Stimulated activated effector memory CD8-positive, alpha-beta T cell treated with anti-CD3 and anti-CD28 coated beads, Interleukin-12 subunit alpha, Interleukin-12 subunit beta, amount 100 ng/mL, for 72 hours (primary cell): ENCODE results near the gene TAF11L12.
A peak's percentile ranks its signal among the peaks of the same experiment; 100 is the strongest.
"Not testable (repeated sequence)": the region's sequence is repeated elsewhere in the genome, so short reads cannot be mapped to it uniquely, and the experiment has no call there.

Source experiments
- ATAC-seq: fragments of 150-1000 bp; cut with Tn5 transposase; 2 replicates; pipeline ENCODE4 v1.10.0; 2021
- DNase-seq, 2 donors: peaks; one replicate each; pipeline ENCODE4 v3.0.0; 2021 to 2022; ENCODE audit warnings: low spot score in 2 of 2
- H3K27ac Mint-ChIP-seq: one replicate; pipeline ENCODE4 v1.8.0; 2022; ENCODE audit warnings: mild to moderate bottlenecking, mixed read lengths
- H3K36me3 Mint-ChIP-seq: one replicate; pipeline ENCODE4 v1.8.0; 2022; ENCODE audit warnings: mild to moderate bottlenecking, mixed read lengths
- H3K4me1 Mint-ChIP-seq: one replicate; pipeline ENCODE4 v1.8.0; 2022; ENCODE audit warnings: mixed read lengths
- H3K4me3 Mint-ChIP-seq: one replicate; pipeline ENCODE4 v1.8.0; 2022; ENCODE audit warnings: mild to moderate bottlenecking, mixed read lengths
- H3K9me3 Mint-ChIP-seq: one replicate; pipeline ENCODE4 v1.8.0; 2022; ENCODE audit warnings: mixed read lengths

The TAF11L12 gene

DNA sequence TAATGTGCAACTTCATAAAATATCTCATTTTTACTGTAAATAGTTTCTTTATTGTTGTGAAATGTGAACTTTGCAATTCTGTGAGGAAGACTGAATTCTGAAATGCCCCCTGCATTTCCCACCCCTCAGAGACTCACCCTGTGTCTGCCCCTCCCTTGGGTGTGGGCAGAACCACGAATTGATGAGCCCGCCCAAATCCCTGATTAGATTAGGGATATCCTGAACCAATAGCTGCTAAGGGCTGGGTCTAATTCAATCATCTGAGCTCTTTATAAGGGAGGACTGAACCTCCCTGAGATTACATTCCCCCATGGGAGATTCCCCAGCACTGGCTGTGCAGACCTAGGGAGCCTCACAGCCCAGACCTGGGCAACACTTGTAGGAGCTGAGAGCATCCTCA, at the start of gene TAF11L12:
Gene TAF11L12 (plus strand): TSS at position 301 of the 400 bp plus-strand sequence.
- DNase-seq, H3K4me3 Mint-ChIP-seq, H3K27ac Mint-ChIP-seq, H3K36me3 Mint-ChIP-seq, H3K4me1 Mint-ChIP-seq, ATAC-seq: not testable (repeated sequence)
- H3K9me3 Mint-ChIP-seq = peaks cover 18% of the 10 kb centered on the region

DNA sequence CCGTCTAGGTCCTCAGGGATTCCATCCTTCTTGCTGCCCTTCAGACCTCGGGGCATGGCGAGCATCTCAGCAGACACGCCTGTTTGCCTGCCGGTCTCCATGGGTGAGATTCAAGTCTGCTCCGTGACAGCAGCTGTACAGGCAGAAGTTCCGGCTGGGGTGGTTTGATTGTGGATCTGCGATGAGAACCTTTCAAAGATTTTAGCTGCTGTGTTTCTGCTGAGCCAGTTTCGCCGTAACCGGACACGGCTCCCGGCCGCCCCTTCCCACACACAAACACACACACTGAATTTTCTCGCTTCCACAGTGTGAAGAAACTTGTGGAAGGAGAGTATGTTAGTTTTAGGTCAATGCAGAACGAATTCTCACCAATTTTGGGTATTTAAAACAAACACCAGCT, 24.5 kb upstream of the TAF11L12 start, which contains the start of gene TAF11L7:
Gene TAF11L7 (minus strand): TSS at position 101 of the 400 bp plus-strand sequence.
- not testable (repeated sequence) for ATAC-seq, H3K36me3 Mint-ChIP-seq, H3K4me1 Mint-ChIP-seq, H3K4me3 Mint-ChIP-seq, H3K27ac Mint-ChIP-seq, DNase-seq, H3K9me3 Mint-ChIP-seq

DNA sequence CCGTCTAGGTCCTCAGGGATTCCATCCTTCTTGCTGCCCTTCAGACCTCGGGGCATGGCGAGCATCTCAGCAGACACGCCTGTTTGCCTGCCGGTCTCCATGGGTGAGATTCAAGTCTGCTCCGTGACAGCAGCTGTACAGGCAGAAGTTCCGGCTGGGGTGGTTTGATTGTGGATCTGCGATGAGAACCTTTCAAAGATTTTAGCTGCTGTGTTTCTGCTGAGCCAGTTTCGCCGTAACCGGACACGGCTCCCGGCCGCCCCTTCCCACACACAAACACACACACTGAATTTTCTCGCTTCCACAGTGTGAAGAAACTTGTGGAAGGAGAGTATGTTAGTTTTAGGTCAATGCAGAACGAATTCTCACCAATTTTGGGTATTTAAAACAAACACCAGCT, 19.3 kb upstream of the TAF11L12 start, which contains the start of gene TAF11L8:
Gene TAF11L8 (minus strand): TSS at position 101 of the 400 bp plus-strand sequence.
- not testable (repeated sequence) for H3K36me3 Mint-ChIP-seq, DNase-seq, ATAC-seq

DNA sequence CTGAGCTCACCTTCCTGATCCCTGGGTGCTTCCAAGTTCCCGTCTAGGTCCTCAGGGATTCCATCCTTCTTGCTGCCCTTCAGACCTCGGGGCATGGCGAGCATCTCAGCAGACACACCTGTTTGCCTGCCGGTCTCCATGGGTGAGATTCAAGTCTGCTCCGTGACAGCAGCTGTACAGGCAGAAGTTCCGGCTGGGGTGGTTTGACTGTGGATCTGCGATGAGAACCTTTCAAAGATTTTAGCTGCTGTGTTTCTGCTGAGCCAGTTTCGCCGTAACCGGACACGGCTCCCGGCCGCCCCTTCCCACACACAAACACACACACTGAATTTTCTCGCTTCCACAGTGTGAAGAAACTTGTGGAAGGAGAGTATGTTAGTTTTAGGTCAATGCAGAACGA, 15.9 kb upstream of the TAF11L12 start, which contains the start of gene TAF11L9:
Gene TAF11L9 (minus strand): TSS at position 140 of the 400 bp plus-strand sequence.
- H3K27ac Mint-ChIP-seq, H3K9me3 Mint-ChIP-seq, DNase-seq, H3K4me1 Mint-ChIP-seq, H3K4me3 Mint-ChIP-seq, H3K36me3 Mint-ChIP-seq, ATAC-seq: not testable (repeated sequence)

More for the DNA sequence above, 19.3 kb upstream of the TAF11L12 start, which contains the start of gene TAF11L8:
- H3K4me1 Mint-ChIP-seq, H3K9me3 Mint-ChIP-seq, H3K27ac Mint-ChIP-seq, H3K4me3 Mint-ChIP-seq: not testable (repeated sequence)

DNA sequence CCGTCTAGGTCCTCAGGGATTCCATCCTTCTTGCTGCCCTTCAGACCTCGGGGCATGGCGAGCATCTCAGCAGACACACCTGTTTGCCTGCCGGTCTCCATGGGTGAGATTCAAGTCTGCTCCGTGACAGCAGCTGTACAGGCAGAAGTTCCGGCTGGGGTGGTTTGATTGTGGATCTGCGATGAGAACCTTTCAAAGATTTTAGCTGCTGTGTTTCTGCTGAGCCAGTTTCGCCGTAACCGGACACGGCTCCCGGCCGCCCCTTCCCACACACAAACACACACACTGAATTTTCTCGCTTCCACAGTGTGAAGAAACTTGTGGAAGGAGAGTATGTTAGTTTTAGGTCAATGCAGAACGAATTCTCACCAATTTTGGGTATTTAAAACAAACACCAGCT, 12.5 kb upstream of the TAF11L12 start, which contains the start of gene TAF11L10:
Gene TAF11L10 (minus strand): TSS at position 101 of the 400 bp plus-strand sequence.
- H3K9me3 Mint-ChIP-seq, ATAC-seq, H3K27ac Mint-ChIP-seq, H3K4me3 Mint-ChIP-seq, H3K4me1 Mint-ChIP-seq, H3K36me3 Mint-ChIP-seq, DNase-seq: not testable (repeated sequence)

DNA sequence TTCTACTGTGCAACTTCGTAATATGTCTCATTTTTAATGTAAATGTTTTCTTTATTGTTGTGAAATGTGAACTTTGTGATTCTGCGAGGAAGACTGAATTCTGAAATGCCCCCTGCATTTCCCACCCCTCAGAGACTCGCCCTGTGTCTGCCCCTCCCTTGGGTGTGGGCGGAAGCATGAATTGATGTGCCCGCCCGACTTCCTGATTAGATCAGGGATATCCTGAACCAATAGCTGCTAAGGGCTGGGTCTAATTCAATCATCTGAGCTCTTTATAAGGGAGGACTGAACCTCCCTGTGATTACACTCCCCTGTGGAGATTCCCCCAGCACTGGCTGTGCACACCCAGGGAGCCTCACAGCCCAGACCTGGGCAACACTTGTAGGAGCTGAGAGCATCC, 6.3 kb upstream of the TAF11L12 start, which contains the start of gene TAF11L11:
Gene TAF11L11 (plus strand): TSS at position 304 of the 400 bp plus-strand sequence.
- H3K4me3 Mint-ChIP-seq, H3K4me1 Mint-ChIP-seq, ATAC-seq, H3K36me3 Mint-ChIP-seq, DNase-seq, H3K27ac Mint-ChIP-seq: not testable (repeated sequence)
- peaks cover 13% of the 10 kb centered on the region for H3K9me3 Mint-ChIP-seq

DNA sequence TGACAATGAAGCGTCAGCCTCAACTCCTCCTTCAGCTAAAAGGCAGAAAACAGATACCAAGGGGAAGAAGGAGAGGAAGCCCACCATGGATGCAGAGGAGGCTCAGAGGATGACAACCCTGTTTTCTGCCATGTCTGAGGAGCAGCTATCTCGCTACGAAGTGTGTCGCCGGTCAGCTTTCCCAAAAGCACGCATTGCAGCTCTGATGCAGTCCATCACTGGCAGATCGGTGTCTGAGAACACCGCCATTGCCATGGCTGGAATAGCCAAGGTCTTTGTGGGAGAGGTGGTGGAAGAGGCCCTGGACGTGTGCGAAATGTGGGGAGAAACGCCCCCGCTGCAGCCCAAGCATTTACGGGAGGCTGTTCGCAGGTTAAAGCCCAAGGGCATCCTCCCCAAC, 5.2 kb upstream of the TAF11L12 start:
- Mint-ChIP-seq H3K36me3 (no peaks in the 10 kb centered on the region), H3K9me3 (peaks cover 13% of the 10 kb centered on the region), H3K27ac (no peak overlapping the region), H3K4me3 (no peak overlapping the region), H3K4me1 (no peaks in the 10 kb centered on the region)
- DNase-seq (no peak), ATAC-seq (no peak)

DNA sequence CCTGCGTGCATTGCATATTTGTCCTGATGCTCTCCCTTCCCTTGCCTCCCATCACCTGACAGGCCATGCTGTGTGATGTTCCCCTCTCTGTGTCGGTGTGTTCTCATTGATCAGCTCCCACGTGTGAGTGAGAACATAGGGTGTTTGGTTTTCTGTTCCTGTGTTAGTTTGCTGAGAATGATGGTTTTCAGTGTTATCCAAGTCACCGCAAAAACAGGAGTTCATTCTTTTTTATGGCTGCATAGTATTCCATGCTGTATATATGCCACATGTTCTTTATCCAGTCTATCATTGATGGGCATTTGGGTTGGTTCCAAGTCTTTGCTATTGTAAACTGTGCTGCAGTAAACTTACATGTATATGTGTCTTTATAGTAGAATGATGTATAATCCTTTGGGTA, 2.7 kb upstream of the TAF11L12 start:
- not testable (repeated sequence) for H3K36me3 Mint-ChIP-seq, H3K4me3 Mint-ChIP-seq, H3K4me1 Mint-ChIP-seq, ATAC-seq, DNase-seq, H3K27ac Mint-ChIP-seq
- peaks cover 16% of the 10 kb centered on the region for H3K9me3 Mint-ChIP-seq

DNA sequence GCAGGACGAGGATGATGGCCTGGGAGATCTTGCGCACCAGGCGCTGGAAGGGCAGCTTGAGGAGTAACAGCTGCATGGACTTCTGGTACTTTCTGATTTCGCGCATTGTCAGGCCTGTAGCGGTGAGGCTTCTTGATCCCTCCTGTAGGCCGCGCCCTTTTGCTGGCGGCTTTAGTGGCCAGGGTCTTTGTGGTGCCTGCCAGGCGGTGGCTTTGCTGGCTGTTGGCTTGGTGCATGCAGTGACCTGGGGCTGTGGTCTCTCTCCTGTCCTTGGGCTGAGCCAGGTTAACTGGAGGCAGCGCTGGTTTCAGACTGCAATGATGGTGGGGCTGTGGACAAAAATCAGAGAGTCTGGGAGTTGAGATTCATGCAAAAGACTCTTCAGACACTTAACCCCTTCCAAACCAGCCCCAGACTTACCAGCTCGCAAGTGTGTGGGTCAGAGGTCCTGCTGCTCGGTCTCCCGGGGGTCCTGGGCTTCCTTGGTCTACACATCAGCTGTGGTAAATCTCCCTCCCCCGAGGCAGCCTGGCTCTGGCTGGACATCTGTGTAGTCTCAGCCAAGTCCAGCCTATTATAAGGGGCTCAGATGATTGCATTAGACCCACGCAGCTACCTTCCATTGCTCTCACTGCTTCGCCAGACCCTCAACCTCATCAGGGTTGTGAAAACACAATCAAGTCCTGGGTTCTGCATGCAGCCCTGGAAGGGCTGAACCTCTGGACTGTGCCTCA, 4.8 kb downstream of the TAF11L12 start:
- no peak overlapping the region for H3K4me3 Mint-ChIP-seq

DNA sequence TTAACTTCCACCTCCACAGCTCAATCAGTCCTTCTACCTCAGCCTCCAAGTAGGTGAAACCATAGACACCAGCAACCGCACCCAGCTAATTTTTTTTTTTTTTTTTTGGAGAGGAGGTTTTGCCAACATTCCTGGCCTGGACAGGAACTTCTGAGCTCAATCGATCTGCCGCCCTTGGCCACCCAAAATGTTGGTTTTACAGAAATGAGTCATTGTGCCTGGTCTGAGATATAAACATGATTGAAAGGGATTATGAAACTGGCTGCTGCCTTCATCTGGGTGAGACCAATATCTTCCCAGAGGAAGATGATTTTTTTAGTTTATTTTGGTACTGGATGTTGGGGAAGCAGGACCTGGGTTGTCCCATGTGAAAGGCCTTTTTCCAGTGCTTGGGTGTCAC, 9.2 kb downstream of the TAF11L12 start:
- Mint-ChIP-seq H3K27ac (no peak overlapping the region), H3K4me3 (no peak overlapping the region), H3K4me1 (no peaks in the 10 kb centered on the region), H3K36me3 (no peaks in the 10 kb centered on the region), H3K9me3 (peaks cover 9% of the 10 kb centered on the region)
- DNase-seq = no peak
- no peak for ATAC-seq

More for the DNA sequence above, 4.8 kb downstream of the TAF11L12 start:
- H3K4me1 Mint-ChIP-seq = no peaks in the 10 kb centered on the region
- ATAC-seq (no peak), DNase-seq (no peak)
- H3K36me3 Mint-ChIP-seq = no peaks in the 10 kb centered on the region
- H3K9me3 Mint-ChIP-seq = peaks cover 12% of the 10 kb centered on the region
- H3K27ac Mint-ChIP-seq = no peak overlapping the region

DNA sequence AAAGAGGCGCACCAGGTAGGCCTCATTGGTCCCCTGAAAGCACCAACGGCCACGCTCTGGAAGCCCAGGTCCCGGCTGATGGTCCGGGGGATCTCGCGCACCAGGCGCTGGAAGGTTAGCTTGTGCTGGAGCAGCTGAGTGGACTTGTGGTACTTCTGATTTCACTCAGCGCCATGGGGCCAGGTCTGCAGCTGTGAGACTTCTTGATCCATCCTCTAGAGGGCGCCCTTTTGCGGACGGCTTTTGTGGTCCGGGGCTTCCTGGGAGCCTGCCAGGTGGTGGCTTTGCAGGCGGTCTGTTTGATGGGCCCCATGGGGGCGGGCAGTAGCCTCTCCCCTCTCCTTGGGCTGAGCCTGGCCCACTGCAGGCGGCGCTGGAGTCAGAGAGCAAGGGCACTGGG, 10.4 kb downstream of the TAF11L12 start:
- no peak overlapping the region for H3K27ac Mint-ChIP-seq
- no peak for DNase-seq
- no peak overlapping the region for H3K4me3 Mint-ChIP-seq
- H3K9me3 Mint-ChIP-seq = peaks cover 6% of the 10 kb centered on the region
- ATAC-seq = no peak
- no peaks in the 10 kb centered on the region for H3K36me3 Mint-ChIP-seq
- no peaks in the 10 kb centered on the region for H3K4me1 Mint-ChIP-seq

DNA sequence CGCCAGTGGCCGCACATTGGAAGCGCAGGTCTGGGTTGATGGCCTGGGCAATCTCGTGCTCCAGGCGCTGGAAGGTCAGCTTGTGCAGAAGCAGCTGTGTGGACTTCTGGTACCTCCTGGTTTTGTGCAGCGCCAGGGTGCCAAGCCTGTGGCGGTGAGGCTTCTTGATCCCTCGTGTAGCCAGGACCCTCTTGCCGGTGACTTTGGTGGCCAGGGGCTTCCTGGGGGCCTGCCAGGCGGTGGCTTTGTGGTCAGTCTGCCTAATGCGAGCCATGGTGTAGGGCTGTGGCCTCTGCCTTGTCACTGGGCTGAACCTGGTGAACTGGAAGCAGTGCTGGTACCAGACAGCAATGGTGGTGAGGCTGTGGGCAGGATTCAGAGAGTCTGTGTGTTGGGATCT, 15.5 kb downstream of the TAF11L12 start:
- Mint-ChIP-seq H3K27ac (no peak overlapping the region), H3K4me3 (no peak overlapping the region), H3K4me1 (no peaks in the 10 kb centered on the region), H3K9me3 (peaks cover 8% of the 10 kb centered on the region), H3K36me3 (no peaks in the 10 kb centered on the region)
- ATAC-seq (peak; percentile 16), DNase-seq (no peak)

DNA sequence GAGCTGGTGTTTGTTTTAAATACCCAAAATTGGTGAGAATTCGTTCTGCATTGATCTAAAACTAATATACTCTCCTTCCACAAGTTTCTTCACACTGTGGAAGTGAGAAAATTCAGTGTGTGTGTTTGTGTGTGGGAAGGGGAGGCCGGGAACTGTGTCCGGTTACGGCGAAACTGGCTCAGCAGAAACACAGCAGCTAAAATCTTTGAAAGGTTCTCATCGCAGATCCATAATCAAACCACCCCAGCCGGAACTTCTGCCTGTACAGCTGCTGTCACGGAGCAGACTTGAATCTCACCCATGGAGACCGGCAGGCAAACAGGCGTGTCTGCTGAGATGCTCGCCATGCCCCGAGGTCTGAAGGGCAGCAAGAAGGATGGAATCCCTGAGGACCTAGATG, 21.6 kb downstream of the TAF11L12 start, which contains the start of gene TAF11L13:
Gene TAF11L13 (plus strand): TSS at position 301 of the 400 bp plus-strand sequence.
- ATAC-seq, H3K9me3 Mint-ChIP-seq, DNase-seq, H3K4me3 Mint-ChIP-seq, H3K36me3 Mint-ChIP-seq, H3K27ac Mint-ChIP-seq, H3K4me1 Mint-ChIP-seq: not testable (repeated sequence)

DNA sequence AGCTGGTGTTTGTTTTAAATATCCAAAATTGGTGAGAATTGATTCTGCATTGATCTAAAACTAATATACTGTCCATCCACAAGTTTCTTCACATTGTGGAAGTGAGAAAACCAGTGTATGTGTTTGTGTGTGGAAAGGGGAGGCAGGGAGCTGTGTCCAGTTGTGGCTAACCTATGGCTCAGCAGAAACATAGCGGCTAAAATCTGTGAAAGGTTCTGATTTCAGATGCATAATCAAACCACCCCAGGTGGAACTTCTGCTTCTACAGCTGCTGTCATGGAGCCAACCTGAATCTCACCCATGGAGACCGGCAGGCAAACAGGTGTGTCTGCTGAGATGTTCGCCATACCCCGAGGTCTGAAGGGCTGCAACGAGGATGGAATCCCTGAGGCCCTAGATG, 24.0 kb downstream of the TAF11L12 start, which contains the start of gene TAF11L14:
Gene TAF11L14 (plus strand): TSS at position 301 of the 400 bp plus-strand sequence.
- no peak for ATAC-seq
- no peaks in the 10 kb centered on the region for H3K36me3 Mint-ChIP-seq
- H3K27ac Mint-ChIP-seq = no peak within 1 kb of the TSS
- peaks cover 9% of the 10 kb centered on the region for H3K9me3 Mint-ChIP-seq
- H3K4me3 Mint-ChIP-seq = no peak within 1 kb of the TSS
- no peak for DNase-seq
- H3K4me1 Mint-ChIP-seq = no peaks in the 10 kb centered on the region

DNA sequence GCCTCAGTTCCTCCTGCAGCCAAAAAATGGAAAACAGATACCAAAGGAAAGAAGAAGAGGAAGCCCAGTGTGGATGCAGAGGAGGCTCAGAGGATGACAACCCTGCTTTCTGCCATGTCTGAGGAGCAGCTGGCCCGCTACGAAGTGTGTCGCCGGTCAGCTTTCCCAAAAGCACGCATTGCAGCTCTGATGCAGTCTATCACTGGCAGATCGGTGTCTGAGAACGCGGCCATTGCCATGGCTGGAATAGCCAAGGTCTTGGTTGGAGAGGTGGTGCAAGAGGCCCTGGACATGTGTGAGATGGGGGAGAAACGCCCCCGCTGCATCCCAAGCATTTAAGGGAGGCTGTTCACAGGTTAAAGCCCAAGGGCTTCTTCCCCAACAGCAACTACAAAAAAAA, 39.0 kb downstream of the TAF11L12 start:
- H3K4me1 Mint-ChIP-seq, H3K36me3 Mint-ChIP-seq, H3K4me3 Mint-ChIP-seq, ATAC-seq, H3K27ac Mint-ChIP-seq, DNase-seq: not testable (repeated sequence)
- peaks cover 13% of the 10 kb centered on the region for H3K9me3 Mint-ChIP-seq
